Neuron (in vitro differentiated cells): ENCODE results near the gene RPS8.
"Not testable (repeated sequence)": the region's sequence is repeated elsewhere in the genome, so short reads cannot be mapped to it uniquely, and the experiment has no call there.

Source experiments
- H2AFZ ChIP-seq: one replicate; pipeline ENCODE4 v1.6.1; 2013; ENCODE audit warnings: low read depth, mild to moderate bottlenecking, inconsistent platforms, low read length, moderate library complexity
- H3K27me3 ChIP-seq: one replicate; pipeline ENCODE4 v1.6.1; 2013; ENCODE audit warnings: low read length; ENCODE audit not compliant: insufficient read depth
- H3K36me3 ChIP-seq: one replicate; pipeline ENCODE4 v1.6.1; 2013; ENCODE audit warnings: low read length; ENCODE audit not compliant: insufficient read depth
- H3K4me1 ChIP-seq: one replicate; pipeline ENCODE4 v1.6.1; 2013; ENCODE audit warnings: low read length; ENCODE audit not compliant: insufficient read depth
- H3K4me3 ChIP-seq: 2 replicates; pipeline ENCODE4 v1.5.1; 2013; ENCODE audit warnings: mild to moderate bottlenecking, low read length, moderate library complexity
- H3K9me3 ChIP-seq: one replicate; pipeline ENCODE4 v1.6.1; 2013; ENCODE audit warnings: low read length

The RPS8 gene

DNA sequence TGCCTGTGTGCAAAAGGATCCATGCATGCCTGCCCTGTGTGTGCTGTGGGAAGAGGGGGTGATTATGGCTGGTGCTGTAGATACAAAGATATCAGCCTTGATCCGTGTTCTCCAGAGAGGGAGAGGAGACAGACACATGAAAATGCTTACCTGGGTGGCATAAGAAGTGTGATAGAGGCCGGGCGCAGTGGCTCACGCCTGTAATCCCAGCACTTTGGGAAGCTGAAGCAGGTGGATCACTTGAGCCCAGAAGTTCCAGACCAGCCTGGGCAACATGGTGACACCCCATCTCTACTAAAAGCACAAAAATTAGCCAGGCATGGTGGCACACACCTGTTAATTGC is 35.4 kb downstream of the RPS8 start:
- H3K9me3 ChIP-seq, H3K27me3 ChIP-seq, H3K4me3 ChIP-seq, H2AFZ ChIP-seq: not testable (repeated sequence)
- peaks cover 10% of the 10 kb centered on the region for H3K36me3 ChIP-seq
- peaks cover 34% of the 10 kb centered on the region for H3K4me1 ChIP-seq

DNA sequence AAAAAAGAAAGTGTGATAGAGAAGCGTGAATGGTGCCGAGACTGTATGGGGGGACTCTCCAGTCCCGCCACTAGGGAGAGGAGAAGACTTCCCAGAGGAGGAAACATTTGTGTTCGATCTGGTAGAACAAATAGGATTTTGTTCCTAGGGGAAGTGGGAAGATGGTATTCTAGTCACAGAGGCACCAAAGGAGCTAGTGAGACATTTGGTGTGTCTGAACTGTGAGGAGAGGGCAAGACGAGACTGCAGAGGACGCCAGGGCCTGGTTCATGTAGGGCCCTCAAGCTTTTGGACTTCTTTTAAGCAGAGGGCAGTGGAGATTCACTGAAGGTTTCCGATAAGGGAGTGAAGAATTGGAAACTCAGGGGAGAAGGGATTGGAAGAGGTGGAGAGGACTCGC is 35.9 kb downstream of the RPS8 start:
- no peak overlapping the region for H3K4me3 ChIP-seq
- H3K4me1 ChIP-seq, result peaks cover 34% of the 10 kb centered on the region
- H3K27me3 ChIP-seq, result no peaks in the 10 kb centered on the region
- no peak overlapping the region for H2AFZ ChIP-seq
- H3K36me3 ChIP-seq, result peaks cover 7% of the 10 kb centered on the region
- H3K9me3 ChIP-seq, result no peaks in the 10 kb centered on the region

DNA sequence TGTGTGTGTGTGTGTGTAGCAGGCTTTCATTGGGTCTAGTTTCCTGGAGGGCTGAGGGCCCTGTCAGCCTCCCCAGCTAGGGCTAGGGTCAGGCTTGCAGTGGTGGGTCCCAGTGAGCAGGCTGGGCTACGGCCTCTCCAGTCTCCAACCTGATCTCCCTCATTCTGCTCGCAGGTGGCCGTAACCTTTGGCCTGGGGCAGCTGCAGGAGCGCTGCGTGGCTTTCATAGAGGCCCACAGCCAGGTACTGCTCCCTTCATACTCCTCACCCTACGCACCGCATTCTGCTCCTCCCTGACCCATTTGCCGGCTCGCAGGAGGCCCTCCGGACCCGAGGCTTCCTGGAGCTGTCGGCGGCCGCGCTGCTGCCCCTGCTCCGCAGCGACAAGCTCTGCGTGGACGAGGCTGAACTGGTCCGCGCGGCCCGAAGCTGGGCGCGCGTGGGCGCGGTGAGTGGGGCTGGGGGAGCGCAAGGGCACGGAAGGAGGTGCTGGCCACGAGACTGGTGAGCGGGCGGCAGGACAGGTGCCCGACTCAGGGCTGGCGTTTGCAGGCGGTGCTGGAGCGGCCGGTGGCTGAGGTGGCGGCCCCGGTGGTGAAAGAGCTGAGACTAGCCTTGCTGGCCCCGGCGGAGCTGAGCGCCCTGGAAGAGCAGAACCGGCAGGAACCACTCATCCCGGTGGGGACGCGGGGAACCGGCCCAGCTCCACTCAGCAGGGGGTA is 37.6 kb downstream of the RPS8 start:
- Histone ChIP-seq H3K9me3 (no peaks in the 10 kb centered on the region), H3K4me3 (no peak overlapping the region), H2AFZ (no peak overlapping the region), H3K4me1 (peaks cover 20% of the 10 kb centered on the region), H3K36me3 (peaks cover 7% of the 10 kb centered on the region), H3K27me3 (no peaks in the 10 kb centered on the region)

DNA sequence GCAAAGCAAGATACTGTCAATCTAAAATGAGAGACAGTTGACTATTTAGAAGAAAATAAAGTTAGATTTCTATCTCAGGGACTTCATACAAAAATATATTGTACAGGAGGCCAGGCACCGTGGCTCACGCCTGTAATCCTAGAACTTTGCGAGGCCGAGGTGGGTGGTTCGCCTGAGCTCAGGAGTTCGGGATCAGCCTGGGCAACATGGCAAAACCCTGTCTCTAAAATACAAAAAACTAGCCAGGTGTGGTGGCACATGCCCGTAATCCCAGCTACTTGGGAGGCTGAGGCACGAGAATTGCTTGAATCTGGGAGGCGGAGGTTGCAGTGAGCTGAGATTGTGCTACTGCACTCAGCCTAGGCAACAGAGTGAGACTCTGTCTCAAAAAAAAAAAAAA is 40.6 kb downstream of the RPS8 start:
- not testable (repeated sequence) for H3K4me1 ChIP-seq, H2AFZ ChIP-seq

DNA sequence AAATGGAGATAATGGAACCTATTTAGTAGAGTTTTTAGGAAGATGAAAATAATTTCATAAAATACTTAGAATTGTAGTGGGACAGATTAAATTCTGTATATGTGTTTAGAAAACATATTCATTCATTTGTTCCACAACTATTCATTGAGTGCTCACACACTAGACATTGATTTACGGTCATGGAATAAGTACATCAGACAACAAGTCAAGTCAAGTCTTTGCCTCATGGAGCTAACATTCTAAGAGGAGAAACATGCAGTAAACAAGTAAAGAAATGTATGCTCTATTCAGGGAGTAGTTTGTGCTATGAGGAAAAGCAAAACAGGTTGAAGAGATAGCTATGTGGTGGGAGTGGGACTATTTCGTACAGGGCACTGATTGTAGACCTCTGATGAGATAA is 42.0 kb downstream of the RPS8 start:
- Histone ChIP-seq H2AFZ (no peak overlapping the region), H3K36me3 (peaks cover 7% of the 10 kb centered on the region), H3K4me3 (no peak overlapping the region), H3K27me3 (no peaks in the 10 kb centered on the region), H3K4me1 (no peaks in the 10 kb centered on the region), H3K9me3 (peaks cover 8% of the 10 kb centered on the region)

More for the DNA sequence above, 40.6 kb downstream of the RPS8 start:
- H3K9me3 ChIP-seq, H3K27me3 ChIP-seq, H3K4me3 ChIP-seq, H3K36me3 ChIP-seq: not testable (repeated sequence)

DNA sequence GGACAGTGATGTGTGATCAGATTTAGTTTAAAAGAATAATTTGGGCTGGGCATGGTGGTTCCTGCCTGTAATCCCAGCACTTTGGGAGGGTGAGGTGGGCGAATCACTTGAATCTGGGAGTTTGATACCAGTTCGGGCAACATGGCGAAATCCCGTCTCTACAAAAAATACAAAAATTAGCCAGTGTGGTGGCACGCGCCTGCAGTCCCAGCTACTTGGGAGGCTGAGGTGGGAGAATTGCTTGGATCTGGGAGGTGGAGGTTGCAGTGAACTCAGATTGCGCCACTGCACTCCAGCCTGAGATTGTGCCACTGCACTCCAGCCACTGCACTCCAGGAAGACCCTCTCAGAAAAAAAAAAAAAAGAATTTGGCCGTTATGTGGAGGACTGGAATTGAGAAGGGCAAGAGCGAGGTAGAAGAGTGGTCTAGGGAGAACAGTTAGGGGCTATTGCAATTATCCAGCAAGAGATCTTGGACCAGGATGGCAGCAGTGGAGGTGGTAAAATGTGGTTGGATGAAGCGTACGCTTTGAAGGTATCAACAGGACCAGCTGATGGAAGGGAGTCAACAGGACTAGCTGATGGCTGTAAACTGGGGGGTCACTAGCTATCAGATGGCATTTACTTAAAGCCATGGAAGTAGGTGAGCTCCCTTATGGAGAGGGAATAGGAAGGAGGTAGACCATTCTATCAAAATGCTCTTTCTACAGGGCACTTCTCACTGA is 42.6 kb downstream of the RPS8 start:
- Histone ChIP-seq H3K27me3 (no peaks in the 10 kb centered on the region), H3K9me3 (peaks cover 8% of the 10 kb centered on the region), H3K36me3 (peaks cover 7% of the 10 kb centered on the region), H2AFZ (no peak overlapping the region), H3K4me3 (no peak overlapping the region), H3K4me1 (no peaks in the 10 kb centered on the region)

DNA sequence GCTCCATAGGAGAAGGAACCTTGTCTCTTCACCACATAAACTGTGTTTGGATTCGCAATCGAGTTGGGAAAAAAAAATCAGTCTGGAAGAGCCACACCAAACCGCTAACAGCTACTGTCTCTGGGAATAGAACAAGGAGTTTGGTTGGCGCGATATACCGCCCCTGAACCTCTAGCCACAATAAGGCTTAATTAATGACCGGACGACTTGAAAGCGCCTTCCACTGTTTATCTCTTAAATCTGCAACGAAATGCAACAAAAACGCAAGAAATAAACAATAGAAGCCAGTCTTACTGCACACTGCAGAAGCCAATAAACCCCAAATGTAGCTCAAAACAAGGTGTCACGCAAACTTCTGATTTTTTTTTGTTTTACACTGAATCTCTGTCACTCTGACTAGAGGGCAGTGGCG is 43.9 kb downstream of the RPS8 start:
- no peaks in the 10 kb centered on the region for H3K27me3 ChIP-seq
- peaks cover 3% of the 10 kb centered on the region for H3K36me3 ChIP-seq
- H3K4me1 ChIP-seq, result no peaks in the 10 kb centered on the region
- H3K9me3 ChIP-seq, result peaks cover 8% of the 10 kb centered on the region
- H2AFZ ChIP-seq, result no peak overlapping the region
- H3K4me3 ChIP-seq, result no peak overlapping the region

DNA sequence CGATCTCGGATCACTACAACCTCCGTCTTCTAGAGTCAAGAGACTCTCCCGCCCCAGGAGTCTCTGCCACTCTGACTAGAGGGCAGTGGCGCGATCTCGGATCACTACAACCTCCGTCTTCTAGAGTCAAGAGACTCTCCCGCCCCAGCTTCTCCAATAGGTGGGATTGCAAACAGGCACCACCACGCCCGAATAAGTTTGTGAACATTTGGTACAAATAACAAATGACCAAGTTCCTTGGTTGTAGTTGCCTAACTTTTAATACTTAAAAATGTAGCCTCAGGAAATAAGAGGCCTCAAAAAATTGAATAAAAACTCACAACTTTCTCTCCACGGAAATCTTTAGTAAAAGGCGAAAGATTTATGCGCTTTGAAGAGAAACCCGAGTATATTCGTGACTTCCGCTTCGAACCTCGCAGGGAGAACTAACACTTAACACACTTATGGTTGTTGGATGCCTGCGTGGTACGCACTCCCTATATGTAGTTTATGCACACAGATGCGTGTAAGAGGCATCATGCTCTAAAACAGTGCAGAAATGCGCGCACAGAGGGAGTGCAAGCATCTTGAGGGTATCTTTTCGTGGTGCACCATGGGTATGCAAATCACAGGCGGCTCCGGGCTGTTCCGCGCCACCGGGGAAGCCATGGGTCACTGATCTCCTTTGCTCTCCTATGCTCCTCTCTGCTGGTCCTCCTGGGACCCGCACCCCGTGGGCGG is 44.4 kb downstream of the RPS8 start:
- Histone ChIP-seq H3K4me1 (no peaks in the 10 kb centered on the region), H3K27me3 (no peaks in the 10 kb centered on the region), H3K9me3 (peaks cover 8% of the 10 kb centered on the region), H3K36me3 (peaks cover 2% of the 10 kb centered on the region), H3K4me3 (no peak overlapping the region), H2AFZ (no peak overlapping the region)

DNA sequence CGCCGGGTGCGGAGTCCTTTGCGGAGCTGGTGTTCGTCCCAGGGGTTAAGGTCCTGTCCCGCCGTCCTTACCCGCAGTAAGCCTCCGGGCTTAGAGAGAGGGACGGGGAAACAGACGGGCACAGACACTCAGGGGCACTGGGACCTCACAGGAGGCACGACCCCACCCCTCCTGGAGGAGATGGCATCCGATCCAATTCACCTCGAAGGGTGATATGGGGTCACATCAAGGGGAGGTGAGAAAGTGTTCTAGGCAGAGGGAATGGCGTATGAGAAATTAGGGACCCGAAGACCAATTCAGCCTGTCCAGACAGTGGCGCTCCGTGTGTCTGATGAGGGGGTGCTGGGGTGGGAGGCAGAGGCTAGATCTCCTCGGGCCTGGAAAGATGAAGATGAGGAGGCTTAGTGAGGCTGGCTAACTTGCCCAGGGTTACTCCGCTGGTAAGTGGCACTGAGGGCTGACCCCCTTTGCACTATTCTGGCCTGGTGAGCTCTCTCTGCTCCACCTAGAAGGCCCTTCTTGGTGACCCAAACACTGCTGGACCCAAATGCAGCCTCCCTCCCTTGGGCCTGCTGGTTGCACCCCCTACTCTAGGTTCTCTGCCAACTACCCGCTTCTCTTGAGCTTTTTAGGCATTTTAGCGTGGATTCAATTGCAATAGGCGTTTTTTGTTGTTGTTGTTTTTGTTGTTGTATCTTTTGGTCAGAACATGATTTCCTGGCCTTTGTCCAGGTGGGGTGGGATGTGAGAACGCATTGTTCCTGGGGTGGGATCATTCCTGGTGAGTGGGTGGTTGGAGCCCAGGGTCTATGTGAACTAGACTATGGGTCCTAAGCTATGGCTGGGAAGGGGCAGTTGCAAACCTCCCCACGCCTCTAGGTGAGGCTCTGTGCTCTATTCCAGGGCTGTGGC is 45.2 kb downstream of the RPS8 start:
- Histone ChIP-seq H3K27me3 (no peaks in the 10 kb centered on the region), H2AFZ (no peak overlapping the region), H3K36me3 (no peaks in the 10 kb centered on the region), H3K4me1 (no peaks in the 10 kb centered on the region), H3K9me3 (peaks cover 8% of the 10 kb centered on the region), H3K4me3 (no peak overlapping the region)

DNA sequence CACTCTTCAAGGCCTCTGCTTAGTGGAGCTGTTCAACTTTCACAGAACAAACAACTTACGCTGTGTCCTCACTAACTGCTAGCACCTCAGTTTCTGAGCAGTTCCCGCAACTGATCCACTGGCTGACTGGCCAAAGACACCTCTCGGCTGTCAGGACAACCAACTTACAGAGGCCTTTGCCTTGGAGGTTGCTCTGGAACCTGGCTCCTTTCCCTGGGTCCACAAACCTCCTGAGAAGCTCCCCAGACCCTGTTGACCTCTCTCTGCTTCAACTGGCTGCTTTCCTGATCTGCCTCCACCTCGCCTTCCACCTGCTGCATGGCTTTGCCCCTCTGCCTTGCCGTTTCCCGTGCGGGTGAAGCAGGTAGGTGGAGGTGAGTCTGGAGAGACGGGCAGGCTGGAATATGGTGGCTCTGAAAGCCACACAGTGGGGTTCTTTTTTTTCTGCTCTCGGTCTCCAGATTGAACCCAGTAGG is 45.9 kb downstream of the RPS8 start:
- Histone ChIP-seq H3K36me3 (peaks cover 1% of the 10 kb centered on the region), H3K4me1 (no peaks in the 10 kb centered on the region), H3K9me3 (peaks cover 8% of the 10 kb centered on the region), H3K27me3 (no peaks in the 10 kb centered on the region), H3K4me3 (no peak overlapping the region), H2AFZ (no peak overlapping the region)

DNA sequence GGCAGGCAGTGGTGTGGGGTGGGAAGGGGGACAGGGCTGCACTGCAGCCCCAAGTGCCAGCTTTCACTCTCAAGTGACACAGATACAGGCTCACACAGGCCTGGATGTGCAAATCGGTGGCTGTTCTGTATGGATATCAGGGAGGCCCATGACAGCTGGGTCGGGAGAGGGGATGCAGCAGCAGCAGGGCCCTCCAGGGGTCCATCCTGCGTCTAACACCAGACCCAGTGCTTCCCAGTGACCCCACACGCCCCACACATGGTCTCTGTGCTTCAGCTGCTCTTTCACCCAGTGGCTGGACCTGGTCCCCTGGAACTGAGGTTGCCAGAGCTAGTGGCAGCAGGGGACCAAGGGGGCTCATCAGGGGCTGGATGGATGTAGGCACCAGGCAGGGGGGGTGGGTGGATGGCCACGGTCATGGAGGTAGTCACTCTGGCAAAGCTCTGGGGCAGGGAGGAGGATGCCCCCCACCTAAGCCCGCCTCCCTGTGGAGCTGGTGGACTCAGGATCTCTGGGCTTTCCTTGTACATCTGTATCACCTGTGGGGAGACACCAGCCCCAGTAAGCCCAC is 46.9 kb downstream of the RPS8 start:
- Histone ChIP-seq H2AFZ (no peak overlapping the region), H3K4me1 (no peaks in the 10 kb centered on the region), H3K4me3 (no peak overlapping the region), H3K27me3 (no peaks in the 10 kb centered on the region), H3K36me3 (peaks cover 9% of the 10 kb centered on the region), H3K9me3 (peaks cover 8% of the 10 kb centered on the region)

DNA sequence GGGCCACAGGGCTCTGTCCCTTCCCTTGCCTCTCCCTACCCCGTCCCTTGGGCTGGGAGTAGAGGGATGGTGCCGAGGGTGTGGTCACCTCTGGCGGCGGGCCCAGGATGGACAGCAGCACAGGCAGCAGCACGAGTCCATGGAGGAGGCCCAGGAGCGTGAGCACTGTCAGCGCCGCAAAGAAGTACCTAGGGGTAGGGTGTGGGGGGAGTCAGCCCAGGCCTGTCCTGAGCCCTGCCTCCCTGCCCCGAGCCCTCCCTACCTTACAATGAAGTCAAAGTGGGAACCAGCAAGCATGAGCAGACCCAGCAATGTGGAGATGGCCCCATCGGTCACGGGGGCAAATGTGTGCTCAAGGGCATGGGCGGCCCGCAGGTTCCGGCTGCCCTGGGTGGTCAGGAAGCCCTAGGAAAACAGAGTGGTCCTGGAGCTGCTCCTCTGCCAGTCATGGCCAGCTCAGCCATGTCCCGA is 47.7 kb downstream of the RPS8 start:
- Histone ChIP-seq H2AFZ (no peak overlapping the region), H3K36me3 (peaks cover 14% of the 10 kb centered on the region), H3K9me3 (peaks cover 8% of the 10 kb centered on the region), H3K4me3 (no peak overlapping the region), H3K4me1 (no peaks in the 10 kb centered on the region), H3K27me3 (no peaks in the 10 kb centered on the region)
